Prostate gland (tissue), 2 donors: Measurements from ENCODE around the gene MFAP3.

Source experiments
- POLR2A ChIP-seq: fragments of 450-650 bp; IDR thresholded peaks from one replicate; pipeline ENCODE4 v1.6.1; 2016; ENCODE audit warnings: antibody characterized with exemption, mild to moderate bottlenecking
- POLR2AphosphoS5 ChIP-seq: sonication (generic); formaldehyde crosslinking; IDR thresholded peaks from one replicate; pipeline ENCODE4 v1.6.1; 2017; ENCODE audit warnings: antibody characterized with exemption
- TF ChIP-seq, protein P1 (sequence below), 4 experiments: fragments of 200-600 bp in 2 of 4; fragments of 450-650 bp in 2 of 4; sonication (generic) in 2 of 4; IDR thresholded peaks; 1 replicate in 3 of 4; 2 replicates in 1 of 4; pipeline ENCODE4 v1.5.1; 2016 to 2019; ENCODE audit warnings: antibody characterized with exemption in 4 of 4, mild to moderate bottlenecking in 2 of 4, moderate library complexity in 2 of 4

DNA sequence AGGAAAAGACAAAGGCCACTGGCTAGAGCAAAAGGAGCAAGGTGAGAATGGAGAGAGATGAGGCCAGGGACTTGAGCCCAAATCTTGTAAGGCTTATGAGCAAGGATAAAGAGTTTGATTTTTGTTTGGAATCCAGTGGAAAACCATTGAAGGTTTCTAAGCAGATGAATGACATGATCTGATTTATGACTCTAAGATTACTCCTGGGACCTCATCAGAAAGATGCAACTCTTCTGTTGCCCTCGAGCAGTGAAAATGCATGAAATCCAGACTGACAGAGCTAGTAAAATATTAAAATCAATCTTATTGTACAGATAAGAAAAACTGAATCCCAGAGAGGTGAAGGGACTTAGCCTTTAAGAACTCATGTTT lies 677 bp downstream of the MFAP3 start:
- TF ChIP-seq, protein P1, sequence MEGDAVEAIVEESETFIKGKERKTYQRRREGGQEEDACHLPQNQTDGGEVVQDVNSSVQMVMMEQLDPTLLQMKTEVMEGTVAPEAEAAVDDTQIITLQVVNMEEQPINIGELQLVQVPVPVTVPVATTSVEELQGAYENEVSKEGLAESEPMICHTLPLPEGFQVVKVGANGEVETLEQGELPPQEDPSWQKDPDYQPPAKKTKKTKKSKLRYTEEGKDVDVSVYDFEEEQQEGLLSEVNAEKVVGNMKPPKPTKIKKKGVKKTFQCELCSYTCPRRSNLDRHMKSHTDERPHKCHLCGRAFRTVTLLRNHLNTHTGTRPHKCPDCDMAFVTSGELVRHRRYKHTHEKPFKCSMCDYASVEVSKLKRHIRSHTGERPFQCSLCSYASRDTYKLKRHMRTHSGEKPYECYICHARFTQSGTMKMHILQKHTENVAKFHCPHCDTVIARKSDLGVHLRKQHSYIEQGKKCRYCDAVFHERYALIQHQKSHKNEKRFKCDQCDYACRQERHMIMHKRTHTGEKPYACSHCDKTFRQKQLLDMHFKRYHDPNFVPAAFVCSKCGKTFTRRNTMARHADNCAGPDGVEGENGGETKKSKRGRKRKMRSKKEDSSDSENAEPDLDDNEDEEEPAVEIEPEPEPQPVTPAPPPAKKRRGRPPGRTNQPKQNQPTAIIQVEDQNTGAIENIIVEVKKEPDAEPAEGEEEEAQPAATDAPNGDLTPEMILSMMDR (IDR thresholded peaks at IDR 0.05): no peak
- no peak for TF ChIP-seq POLR2A
- TF ChIP-seq POLR2AphosphoS5: no peak
